ENCODE data around the gene CALML3. TPM values are rescaled to one million over a fixed set of nuclear protein-coding genes. Genes with fewer than 3 reads are reported as not detected.

CALML3 gene
- total and polyA plus RNA-seq, 2 donors, result 142 to 144 TPM

- H3K4me3 ChIP-seq (ENCODE audit: low read length in 2 of 2), result no peak overlapping the region
- peaks cover 0 to 26% of the 10 kb centered on the region in 2 donors for H3K4me1 ChIP-seq (ENCODE audit: control insufficient read depth in 2 of 2, insufficient read depth in 2 of 2, low read length in 2 of 2)
- H3K9me3 ChIP-seq (ENCODE audit: control insufficient read depth in 2 of 2, insufficient read depth in 1 of 2, low read length in 1 of 2), result no peaks in the 10 kb centered on the region
- 89% methylated on average over 3 of the region's 3 CpGs for WGBS
- no peak overlapping the region for H3K27ac ChIP-seq (ENCODE audit: low read depth in 1 of 2, low read length in 1 of 2)
- no peaks in the 10 kb centered on the region for H3K27me3 ChIP-seq (ENCODE audit: control insufficient read depth in 2 of 2, insufficient read depth in 1 of 2, low read length in 1 of 2)
- no peaks in the 10 kb centered on the region for H3K36me3 ChIP-seq (ENCODE audit: control insufficient read depth in 2 of 2, insufficient read depth in 2 of 2, low read length in 1 of 2)
- no peak for DNase-seq (ENCODE audit: low read depth in 6 of 9, low spot score in 9 of 9)
Measured at GRCh38 chr10:5566614-5567013, 41.9 kb downstream of the CALML3 start.

- H3K9me3 ChIP-seq (ENCODE audit: control insufficient read depth in 2 of 2, insufficient read depth in 1 of 2, low read length in 1 of 2), result no peaks in the 10 kb centered on the region
- WGBS, result 98% methylated on average over 2 of the region's 2 CpGs
- peaks cover 0 to 26% of the 10 kb centered on the region in 2 donors for H3K4me1 ChIP-seq (ENCODE audit: control insufficient read depth in 2 of 2, insufficient read depth in 2 of 2, low read length in 2 of 2)
- H3K4me3 ChIP-seq (ENCODE audit: low read length in 2 of 2), result no peak overlapping the region
- H3K27ac ChIP-seq (ENCODE audit: low read depth in 1 of 2, low read length in 1 of 2), result no peak overlapping the region
- no peaks in the 10 kb centered on the region for H3K36me3 ChIP-seq (ENCODE audit: control insufficient read depth in 2 of 2, insufficient read depth in 2 of 2, low read length in 1 of 2)
- no peak for DNase-seq (ENCODE audit: low read depth in 6 of 9, low spot score in 9 of 9)
- no peaks in the 10 kb centered on the region for H3K27me3 ChIP-seq (ENCODE audit: control insufficient read depth in 2 of 2, insufficient read depth in 1 of 2, low read length in 1 of 2)
Measured at GRCh38 chr10:5567477-5567876, 42.7 kb downstream of the CALML3 start.

- Histone ChIP-seq H3K36me3 (ENCODE audit: control insufficient read depth in 2 of 2, insufficient read depth in 2 of 2, low read length in 1 of 2) (no peaks in the 10 kb centered on the region), H3K4me1 (ENCODE audit: control insufficient read depth in 2 of 2, insufficient read depth in 2 of 2, low read length in 2 of 2) (peaks cover 0 to 26% of the 10 kb centered on the region in 2 donors), H3K4me3 (ENCODE audit: low read length in 2 of 2) (no peak overlapping the region), H3K27ac (ENCODE audit: low read depth in 1 of 2, low read length in 1 of 2) (no peak overlapping the region), H3K27me3 (ENCODE audit: control insufficient read depth in 2 of 2, insufficient read depth in 1 of 2, low read length in 1 of 2) (no peaks in the 10 kb centered on the region), H3K9me3 (ENCODE audit: control insufficient read depth in 2 of 2, insufficient read depth in 1 of 2, low read length in 1 of 2) (no peaks in the 10 kb centered on the region)
- WGBS, result over 99% methylated on average over 2 of the region's 2 CpGs
- DNase-seq (ENCODE audit: low read depth in 6 of 9, low spot score in 9 of 9), result no peak
Measured at GRCh38 chr10:5568984-5569383, 44.2 kb downstream of the CALML3 start.

- Histone ChIP-seq H3K4me3 (ENCODE audit: low read length in 2 of 2) (no peak overlapping the region), H3K27ac (ENCODE audit: low read depth in 1 of 2, low read length in 1 of 2) (no peak overlapping the region), H3K27me3 (ENCODE audit: control insufficient read depth in 2 of 2, insufficient read depth in 1 of 2, low read length in 1 of 2) (no peaks in the 10 kb centered on the region), H3K4me1 (ENCODE audit: control insufficient read depth in 2 of 2, insufficient read depth in 2 of 2, low read length in 2 of 2) (peaks cover 0 to 23% of the 10 kb centered on the region in 2 donors), H3K9me3 (ENCODE audit: control insufficient read depth in 2 of 2, insufficient read depth in 1 of 2, low read length in 1 of 2) (no peaks in the 10 kb centered on the region), H3K36me3 (ENCODE audit: control insufficient read depth in 2 of 2, insufficient read depth in 2 of 2, low read length in 1 of 2) (no peaks in the 10 kb centered on the region)
- DNase-seq (ENCODE audit: low read depth in 6 of 9, low spot score in 9 of 9), result no peak
- WGBS, result 84% methylated on average over 2 of the region's 2 CpGs
Measured at GRCh38 chr10:5569568-5569967, 44.8 kb downstream of the CALML3 start.

GRCh38 chr10:5570007-5570655 lies 45.4 kb downstream of the CALML3 start:
- 92% methylated on average over 24 of the region's 24 CpGs for WGBS
- Histone ChIP-seq H3K27ac (ENCODE audit: low read depth in 1 of 2, low read length in 1 of 2) (no peak overlapping the region), H3K27me3 (ENCODE audit: control insufficient read depth in 2 of 2, insufficient read depth in 1 of 2, low read length in 1 of 2) (no peaks in the 10 kb centered on the region), H3K9me3 (ENCODE audit: control insufficient read depth in 2 of 2, insufficient read depth in 1 of 2, low read length in 1 of 2) (no peaks in the 10 kb centered on the region), H3K4me1 (ENCODE audit: control insufficient read depth in 2 of 2, insufficient read depth in 2 of 2, low read length in 2 of 2) (peaks cover 0 to 18% of the 10 kb centered on the region in 2 donors), H3K4me3 (ENCODE audit: low read length in 2 of 2) (no peak overlapping the region), H3K36me3 (ENCODE audit: control insufficient read depth in 2 of 2, insufficient read depth in 2 of 2, low read length in 1 of 2) (no peaks in the 10 kb centered on the region)
- DNase-seq (ENCODE audit: low read depth in 6 of 9, low spot score in 9 of 9), result no peak

GRCh38 chr10:5570979-5571810 lies 46.4 kb downstream of the CALML3 start:
- no peaks in the 10 kb centered on the region for H3K27me3 ChIP-seq (ENCODE audit: control insufficient read depth in 2 of 2, insufficient read depth in 1 of 2, low read length in 1 of 2)
- WGBS, result 89% methylated on average over 13 of the region's 13 CpGs
- H3K9me3 ChIP-seq (ENCODE audit: control insufficient read depth in 2 of 2, insufficient read depth in 1 of 2, low read length in 1 of 2), result no peaks in the 10 kb centered on the region
- no peak overlapping the region for H3K27ac ChIP-seq (ENCODE audit: low read depth in 1 of 2, low read length in 1 of 2)
- no peak for DNase-seq (ENCODE audit: low read depth in 6 of 9, low spot score in 9 of 9)
- H3K36me3 ChIP-seq (ENCODE audit: control insufficient read depth in 2 of 2, insufficient read depth in 2 of 2, low read length in 1 of 2), result no peaks in the 10 kb centered on the region
- peaks cover 0 to 18% of the 10 kb centered on the region in 2 donors for H3K4me1 ChIP-seq (ENCODE audit: control insufficient read depth in 2 of 2, insufficient read depth in 2 of 2, low read length in 2 of 2)
- no peak overlapping the region for H3K4me3 ChIP-seq (ENCODE audit: low read length in 2 of 2)

GRCh38 chr10:5571826-5572225 lies 47.1 kb downstream of the CALML3 start:
- H3K27ac ChIP-seq (ENCODE audit: low read depth in 1 of 2, low read length in 1 of 2), result no peak overlapping the region
- H3K27me3 ChIP-seq (ENCODE audit: control insufficient read depth in 2 of 2, insufficient read depth in 1 of 2, low read length in 1 of 2), result no peaks in the 10 kb centered on the region
- H3K4me1 ChIP-seq (ENCODE audit: control insufficient read depth in 2 of 2, insufficient read depth in 2 of 2, low read length in 2 of 2), result peaks cover 0 to 22% of the 10 kb centered on the region in 2 donors
- peaks cover 0 to under 1% of the 10 kb centered on the region in 2 donors for H3K9me3 ChIP-seq (ENCODE audit: control insufficient read depth in 2 of 2, insufficient read depth in 1 of 2, low read length in 1 of 2)
- DNase-seq (ENCODE audit: low read depth in 6 of 9, low spot score in 9 of 9), result no peak
- no peak overlapping the region for H3K4me3 ChIP-seq (ENCODE audit: low read length in 2 of 2)
- no peaks in the 10 kb centered on the region for H3K36me3 ChIP-seq (ENCODE audit: control insufficient read depth in 2 of 2, insufficient read depth in 2 of 2, low read length in 1 of 2)
- 94% methylated on average over 6 of the region's 6 CpGs for WGBS

- Histone ChIP-seq H3K27me3 (ENCODE audit: control insufficient read depth in 2 of 2, insufficient read depth in 1 of 2, low read length in 1 of 2) (no peaks in the 10 kb centered on the region), H3K4me3 (ENCODE audit: low read length in 2 of 2) (no peak overlapping the region), H3K4me1 (ENCODE audit: control insufficient read depth in 2 of 2, insufficient read depth in 2 of 2, low read length in 2 of 2) (peaks cover 0 to 22% of the 10 kb centered on the region in 2 donors), H3K36me3 (ENCODE audit: control insufficient read depth in 2 of 2, insufficient read depth in 2 of 2, low read length in 1 of 2) (no peaks in the 10 kb centered on the region), H3K9me3 (ENCODE audit: control insufficient read depth in 2 of 2, insufficient read depth in 1 of 2, low read length in 1 of 2) (peaks cover 0 to 10% of the 10 kb centered on the region in 2 donors), H3K27ac (ENCODE audit: low read depth in 1 of 2, low read length in 1 of 2) (no peak overlapping the region)
- 98% methylated on average over 10 of the region's 10 CpGs for WGBS
- DNase-seq (ENCODE audit: low read depth in 6 of 9, low spot score in 9 of 9), result no peak
Measured at GRCh38 chr10:5573319-5573950, 48.7 kb downstream of the CALML3 start.

Measured in thymus (tissue), 11 donors.